Osteocyte (in vitro differentiated cells): ENCODE data around the gene IL2RG. TPM values are rescaled to one million over a fixed set of nuclear protein-coding genes. Genes with fewer than 3 reads are reported as not detected.

Experiments
- DNase-seq: peaks from one replicate; pipeline ENCODE4 v3.0.0; 2021; ENCODE audit warnings: mixed read lengths; ENCODE audit not compliant: unreplicated experiment; ENCODE audit errors: extremely low spot score
- H3K27ac Mint-ChIP-seq: one replicate; pipeline ENCODE4 v1.8.0; 2021; ENCODE audit warnings: mild to moderate bottlenecking, mixed read lengths; ENCODE audit not compliant: unreplicated experiment
- H3K27me3 Mint-ChIP-seq: one replicate; pipeline ENCODE4 v1.8.0; 2021; ENCODE audit warnings: mixed read lengths; ENCODE audit not compliant: unreplicated experiment
- H3K36me3 Mint-ChIP-seq: one replicate; pipeline ENCODE4 v1.8.0; 2021; ENCODE audit warnings: mixed read lengths; ENCODE audit not compliant: unreplicated experiment
- H3K4me1 Mint-ChIP-seq: one replicate; pipeline ENCODE4 v1.8.0; 2021; ENCODE audit warnings: mixed read lengths; ENCODE audit not compliant: unreplicated experiment
- H3K4me3 Mint-ChIP-seq: one replicate; pipeline ENCODE4 v1.8.0; 2021; ENCODE audit warnings: mild to moderate bottlenecking, moderate library complexity, mixed read lengths; ENCODE audit not compliant: unreplicated experiment
- H3K9me3 Mint-ChIP-seq: one replicate; pipeline ENCODE4 v1.8.0; 2021; ENCODE audit warnings: mixed read lengths; ENCODE audit not compliant: unreplicated experiment
- total RNA-seq: library from RNA; stranded (reverse); gene quantifications from 2 replicates; pipeline ENCODE4 v1.2.1, GENCODE V29; 2021
- TF ChIP-seq, protein P1 (sequence below): fragments of 200-600 bp; sonication (generic); IDR thresholded peaks from 2 replicates; pipeline ENCODE4 v1.5.0; 2021; ENCODE audit warnings: antibody characterized with exemption, mild to moderate bottlenecking, moderate library complexity

The IL2RG gene
- total RNA-seq, 1 donor from 2014 or later, result not detected

DNA sequence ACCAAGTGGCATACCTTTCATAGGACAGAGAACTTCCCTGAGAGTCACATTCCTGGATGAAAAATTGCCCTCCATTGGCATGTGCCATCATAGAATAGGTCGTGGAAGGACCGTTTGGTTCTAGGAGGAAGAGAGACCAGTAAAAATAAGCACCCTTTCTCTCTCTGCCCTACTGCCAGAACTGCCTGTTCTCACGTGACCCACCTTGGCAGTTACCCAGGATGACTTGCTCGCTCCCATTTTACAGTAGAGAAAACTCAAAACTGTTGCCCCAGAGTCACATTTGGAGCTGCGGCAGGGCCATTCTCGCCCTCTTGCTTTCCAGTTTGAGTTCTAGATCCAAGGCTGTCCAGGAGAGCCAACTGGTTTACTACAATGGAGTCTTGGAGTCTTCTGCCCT lies 32.1 kb upstream of the IL2RG start:
- H3K36me3 Mint-ChIP-seq, result peaks cover 4% of the 10 kb centered on the region
- H3K9me3 Mint-ChIP-seq, result no peaks in the 10 kb centered on the region
- DNase-seq, result no peak
- H3K4me1 Mint-ChIP-seq, result peaks cover 15% of the 10 kb centered on the region
- H3K27me3 Mint-ChIP-seq, result no peaks in the 10 kb centered on the region
- TF ChIP-seq, protein P1, sequence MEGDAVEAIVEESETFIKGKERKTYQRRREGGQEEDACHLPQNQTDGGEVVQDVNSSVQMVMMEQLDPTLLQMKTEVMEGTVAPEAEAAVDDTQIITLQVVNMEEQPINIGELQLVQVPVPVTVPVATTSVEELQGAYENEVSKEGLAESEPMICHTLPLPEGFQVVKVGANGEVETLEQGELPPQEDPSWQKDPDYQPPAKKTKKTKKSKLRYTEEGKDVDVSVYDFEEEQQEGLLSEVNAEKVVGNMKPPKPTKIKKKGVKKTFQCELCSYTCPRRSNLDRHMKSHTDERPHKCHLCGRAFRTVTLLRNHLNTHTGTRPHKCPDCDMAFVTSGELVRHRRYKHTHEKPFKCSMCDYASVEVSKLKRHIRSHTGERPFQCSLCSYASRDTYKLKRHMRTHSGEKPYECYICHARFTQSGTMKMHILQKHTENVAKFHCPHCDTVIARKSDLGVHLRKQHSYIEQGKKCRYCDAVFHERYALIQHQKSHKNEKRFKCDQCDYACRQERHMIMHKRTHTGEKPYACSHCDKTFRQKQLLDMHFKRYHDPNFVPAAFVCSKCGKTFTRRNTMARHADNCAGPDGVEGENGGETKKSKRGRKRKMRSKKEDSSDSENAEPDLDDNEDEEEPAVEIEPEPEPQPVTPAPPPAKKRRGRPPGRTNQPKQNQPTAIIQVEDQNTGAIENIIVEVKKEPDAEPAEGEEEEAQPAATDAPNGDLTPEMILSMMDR, result no peak
- no peak overlapping the region for H3K27ac Mint-ChIP-seq
- H3K4me3 Mint-ChIP-seq, result no peak overlapping the region

GRCh38 chrX:71140440-71140839 lies 29.1 kb upstream of the IL2RG start:
- H3K4me1 Mint-ChIP-seq, result peaks cover 6% of the 10 kb centered on the region
- no peak for DNase-seq
- H3K4me3 Mint-ChIP-seq, result no peak overlapping the region
- TF ChIP-seq, protein P1, result no peak
- H3K27me3 Mint-ChIP-seq, result no peaks in the 10 kb centered on the region
- no peak overlapping the region for H3K27ac Mint-ChIP-seq
- H3K9me3 Mint-ChIP-seq, result no peaks in the 10 kb centered on the region
- peaks cover 11% of the 10 kb centered on the region for H3K36me3 Mint-ChIP-seq

DNA sequence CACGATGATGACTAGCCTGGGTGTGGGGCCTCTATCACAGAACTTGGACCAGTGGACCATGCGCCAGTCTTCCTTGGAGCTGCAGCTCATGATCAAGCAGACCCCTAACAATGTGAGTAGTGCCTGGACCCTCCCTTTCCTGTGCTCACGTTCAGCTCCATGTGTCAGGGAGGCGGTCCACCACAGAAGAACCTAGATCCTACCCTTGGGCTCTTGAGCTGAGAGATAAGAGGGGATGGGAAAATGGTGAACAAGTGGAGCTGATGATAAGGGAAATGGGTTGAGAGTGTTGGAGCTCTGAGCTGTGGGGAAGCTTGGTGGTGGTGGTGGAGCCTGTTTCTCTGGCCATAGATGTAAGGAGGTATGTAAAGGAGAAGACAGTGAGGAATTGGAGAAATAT lies 20.1 kb upstream of the IL2RG start:
- no peak for DNase-seq
- H3K4me1 Mint-ChIP-seq, result peaks cover 3% of the 10 kb centered on the region
- no peaks in the 10 kb centered on the region for H3K9me3 Mint-ChIP-seq
- TF ChIP-seq, protein P1, result no peak
- H3K36me3 Mint-ChIP-seq, result peaks cover 24% of the 10 kb centered on the region
- H3K4me3 Mint-ChIP-seq, result no peak overlapping the region
- H3K27me3 Mint-ChIP-seq, result no peaks in the 10 kb centered on the region
- H3K27ac Mint-ChIP-seq, result no peak overlapping the region

DNA sequence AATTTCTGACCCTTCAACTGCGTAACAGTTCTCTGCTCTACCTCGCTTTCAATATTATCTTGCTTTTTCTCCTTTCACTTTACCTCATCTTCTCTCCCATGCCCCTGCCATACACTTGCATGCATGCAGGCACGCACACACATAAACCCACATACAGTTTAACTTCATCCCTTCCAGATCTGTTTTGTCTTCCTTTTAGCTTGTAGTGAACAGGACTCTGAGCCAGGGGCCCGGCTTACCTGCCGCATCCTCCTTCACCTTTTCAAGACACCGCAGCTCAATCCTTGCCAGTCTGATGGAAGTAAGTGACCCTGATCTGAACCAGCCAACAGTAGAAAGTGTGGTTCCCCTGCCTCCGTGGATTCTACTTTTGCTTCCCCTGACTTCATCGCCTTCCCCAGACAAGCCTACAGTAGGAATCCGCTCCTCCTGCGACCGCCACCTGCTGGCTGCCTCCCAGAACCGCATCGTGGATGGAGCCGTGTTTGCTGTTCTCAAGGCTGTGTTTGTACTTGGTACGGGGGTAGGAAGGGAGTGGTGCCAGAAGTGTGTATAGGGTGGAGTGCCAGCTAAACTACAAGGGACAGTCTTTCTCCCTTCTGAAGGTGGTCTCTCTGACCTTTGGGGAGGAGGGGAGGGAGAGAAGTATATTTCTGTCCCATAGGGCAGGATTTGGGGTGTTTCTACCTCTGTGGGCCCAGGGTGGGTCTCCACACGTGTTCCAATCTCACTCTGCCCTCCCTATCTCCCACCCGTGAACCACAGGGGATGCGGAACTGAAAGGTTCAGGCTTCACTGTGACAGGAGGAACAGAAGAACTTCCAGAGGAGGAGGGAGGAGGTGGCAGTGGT lies 17.8 kb upstream of the IL2RG start:
- Mint-ChIP-seq H3K4me1 (peaks cover 3% of the 10 kb centered on the region), H3K27ac (peak overlapping the region; percentile 53), H3K9me3 (no peaks in the 10 kb centered on the region), H3K36me3 (peaks cover 22% of the 10 kb centered on the region), H3K4me3 (no peak overlapping the region), H3K27me3 (no peaks in the 10 kb centered on the region)
- TF ChIP-seq, protein P1, result peak; percentile 70
- peak; percentile 87 for DNase-seq

DNA sequence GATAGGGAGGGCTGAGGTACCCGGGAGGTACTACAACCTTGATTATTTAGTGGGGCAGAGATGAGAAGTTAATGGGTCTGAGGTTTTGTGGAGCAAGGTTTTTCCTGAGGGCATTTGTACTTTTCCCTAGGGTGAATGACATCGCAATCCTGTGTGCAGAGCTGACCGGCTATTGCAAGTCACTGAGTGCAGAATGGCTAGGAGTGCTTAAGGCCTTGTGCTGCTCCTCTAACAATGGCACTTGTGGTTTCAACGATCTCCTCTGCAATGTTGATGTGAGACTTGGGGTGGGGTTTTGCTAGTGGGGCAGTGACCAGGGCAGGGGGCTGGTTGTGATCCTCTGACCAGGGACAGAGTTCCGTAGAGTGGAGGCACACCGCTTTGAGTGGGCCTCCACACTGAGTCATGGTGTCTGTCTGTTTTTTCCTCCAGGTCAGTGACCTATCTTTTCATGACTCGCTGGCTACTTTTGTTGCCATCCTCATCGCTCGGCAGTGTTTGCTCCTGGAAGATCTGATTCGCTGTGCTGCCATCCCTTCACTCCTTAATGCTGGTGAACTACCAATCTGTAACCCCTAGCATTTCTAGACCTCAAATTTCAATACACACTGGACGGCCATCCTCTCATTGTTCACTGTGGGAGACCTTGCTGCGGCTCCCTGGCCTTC lies 16.9 kb upstream of the IL2RG start:
- Mint-ChIP-seq H3K36me3 (peaks cover 25% of the 10 kb centered on the region), H3K27ac (peak overlapping the region; percentile 37), H3K4me1 (peaks cover 3% of the 10 kb centered on the region), H3K4me3 (no peak overlapping the region), H3K27me3 (no peaks in the 10 kb centered on the region), H3K9me3 (no peaks in the 10 kb centered on the region)
- TF ChIP-seq, protein P1, result no peak
- no peak for DNase-seq
